Measurements from ENCODE around the gene SMU1.

- no peak for TF ChIP-seq CTCF (IDR thresholded peaks at IDR 0.05)
- TF ChIP-seq POLR2A (IDR thresholded peaks at IDR 0.05), result no peak
- TF ChIP-seq EP300 (IDR thresholded peaks at IDR 0.05), result no peak
Observed at GRCh38 chr9:33116860-33117259, 40.4 kb upstream of the SMU1 start.

Measured in gastroesophageal sphincter (tissue), 3 donors.